Chondrocyte (in vitro differentiated cells): Measurements from ENCODE around the gene SPRYD4. TPM values are rescaled to one million over a fixed set of nuclear protein-coding genes. Genes with fewer than 3 reads are reported as not detected.
"Not testable (repeated sequence)": the region's sequence is repeated elsewhere in the genome, so short reads cannot be mapped to it uniquely, and the experiment has no call there.

Experiments
- DNase-seq: peaks from one replicate; pipeline ENCODE4 v3.0.0; 2021; ENCODE audit warnings: mixed read lengths, low spot score
- H3K27ac Mint-ChIP-seq: one replicate; pipeline ENCODE4 v1.8.0; 2021; ENCODE audit warnings: mild to moderate bottlenecking, moderate library complexity, mixed read lengths; ENCODE audit not compliant: unreplicated experiment
- H3K27me3 Mint-ChIP-seq: 2 replicates; pipeline ENCODE4 v1.8.0; 2021; ENCODE audit warnings: low read depth, mixed read lengths
- H3K36me3 Mint-ChIP-seq: 2 replicates; pipeline ENCODE4 v1.8.0; 2021; ENCODE audit warnings: low read depth, mixed read lengths
- H3K4me1 Mint-ChIP-seq: 2 replicates; pipeline ENCODE4 v1.8.0; 2021; ENCODE audit warnings: low read depth, mild to moderate bottlenecking, mixed read lengths
- H3K4me3 Mint-ChIP-seq: one replicate; pipeline ENCODE4 v1.8.0; 2021; ENCODE audit warnings: mild to moderate bottlenecking, moderate library complexity, mixed read lengths; ENCODE audit not compliant: unreplicated experiment
- H3K9me3 Mint-ChIP-seq: 2 replicates; pipeline ENCODE4 v1.8.0; 2021; ENCODE audit warnings: low read depth, mixed read lengths
- CTCF ChIP-seq: fragments of 200-600 bp; sonication (generic); IDR thresholded peaks from 2 replicates; pipeline ENCODE4 v1.5.0; 2021; ENCODE audit warnings: antibody characterized with exemption, mild to moderate bottlenecking, moderate library complexity
- total RNA-seq: library from RNA; stranded (reverse); gene quantifications from 3 replicates; pipeline ENCODE4 v1.2.1, GENCODE V29; 2021

SPRYD4 gene
- total RNA-seq, 1 donor from 2014 or later, result 1.6 TPM

- DNase-seq, result no peak
- Mint-ChIP-seq H3K27ac (no peak overlapping the region), H3K9me3 (no peaks in the 10 kb centered on the region), H3K4me1 (no peaks in the 10 kb centered on the region), H3K27me3 (no peaks in the 10 kb centered on the region), H3K4me3 (no peak overlapping the region), H3K36me3 (peaks cover 16% of the 10 kb centered on the region)
- TF ChIP-seq CTCF, result no peak
These were observed 37.1 kb upstream of the SPRYD4 start for GRCh38 chr12:56431288-56431687.

- Mint-ChIP-seq H3K36me3 (peaks cover 16% of the 10 kb centered on the region), H3K9me3 (no peaks in the 10 kb centered on the region), H3K27me3 (no peaks in the 10 kb centered on the region), H3K27ac (no peak overlapping the region), H3K4me3 (no peak overlapping the region), H3K4me1 (no peaks in the 10 kb centered on the region)
- DNase-seq, result no peak
- TF ChIP-seq CTCF, result no peak
These were observed 36.5 kb upstream of the SPRYD4 start for GRCh38 chr12:56431850-56432249.

GRCh38 chr12:56434828-56435227 lies 33.5 kb upstream of the SPRYD4 start:
- Mint-ChIP-seq H3K9me3 (no peaks in the 10 kb centered on the region), H3K36me3 (peaks cover 5% of the 10 kb centered on the region), H3K4me3 (no peak overlapping the region), H3K27ac (no peak overlapping the region), H3K27me3 (no peaks in the 10 kb centered on the region), H3K4me1 (no peaks in the 10 kb centered on the region)
- DNase-seq, result no peak
- no peak for TF ChIP-seq CTCF

GRCh38 chr12:56437430-56438176 lies 30.8 kb upstream of the SPRYD4 start:
- no peak overlapping the region for H3K27ac Mint-ChIP-seq
- DNase-seq, result no peak
- H3K27me3 Mint-ChIP-seq, result no peaks in the 10 kb centered on the region
- no peak for TF ChIP-seq CTCF
- peaks cover 2% of the 10 kb centered on the region for H3K36me3 Mint-ChIP-seq
- H3K9me3 Mint-ChIP-seq, result no peaks in the 10 kb centered on the region
- no peak overlapping the region for H3K4me3 Mint-ChIP-seq
- H3K4me1 Mint-ChIP-seq, result no peaks in the 10 kb centered on the region

GRCh38 chr12:56443208-56443607 lies 25.2 kb upstream of the SPRYD4 start:
- H3K4me3 Mint-ChIP-seq, H3K27me3 Mint-ChIP-seq, H3K27ac Mint-ChIP-seq, H3K9me3 Mint-ChIP-seq, H3K36me3 Mint-ChIP-seq, H3K4me1 Mint-ChIP-seq, DNase-seq: not testable (repeated sequence)
